ENCODE measurements around the gene CDC42BPB.

The CDC42BPB gene

GRCh38 chr14:103070971-103071542 lies 13.7 kb upstream of the CDC42BPB start:
- H3K27ac ChIP-seq (ENCODE audit: low read length) = no peak overlapping the region
- no peaks in the 10 kb centered on the region for H3K9me3 ChIP-seq (ENCODE audit: control insufficient read depth in 2 of 2, low read length in 2 of 2)
- peaks cover 19% of the 10 kb centered on the region for H3K4me1 ChIP-seq (ENCODE audit: control insufficient read depth, insufficient read depth, low read length)
- no peak overlapping the region for H3K9ac ChIP-seq (ENCODE audit: low read length in 2 of 2)
- H3K4me3 ChIP-seq (ENCODE audit: low read length in 2 of 2) = no peak overlapping the region
- H3K27me3 ChIP-seq (ENCODE audit: control insufficient read depth in 1 of 2, insufficient read depth in 2 of 2, low read length in 2 of 2) = no peaks in the 10 kb centered on the region
- no peaks in the 10 kb centered on the region for H3K36me3 ChIP-seq (ENCODE audit: control insufficient read depth in 2 of 2, insufficient read depth in 2 of 2, low read length in 2 of 2)

DNA sequence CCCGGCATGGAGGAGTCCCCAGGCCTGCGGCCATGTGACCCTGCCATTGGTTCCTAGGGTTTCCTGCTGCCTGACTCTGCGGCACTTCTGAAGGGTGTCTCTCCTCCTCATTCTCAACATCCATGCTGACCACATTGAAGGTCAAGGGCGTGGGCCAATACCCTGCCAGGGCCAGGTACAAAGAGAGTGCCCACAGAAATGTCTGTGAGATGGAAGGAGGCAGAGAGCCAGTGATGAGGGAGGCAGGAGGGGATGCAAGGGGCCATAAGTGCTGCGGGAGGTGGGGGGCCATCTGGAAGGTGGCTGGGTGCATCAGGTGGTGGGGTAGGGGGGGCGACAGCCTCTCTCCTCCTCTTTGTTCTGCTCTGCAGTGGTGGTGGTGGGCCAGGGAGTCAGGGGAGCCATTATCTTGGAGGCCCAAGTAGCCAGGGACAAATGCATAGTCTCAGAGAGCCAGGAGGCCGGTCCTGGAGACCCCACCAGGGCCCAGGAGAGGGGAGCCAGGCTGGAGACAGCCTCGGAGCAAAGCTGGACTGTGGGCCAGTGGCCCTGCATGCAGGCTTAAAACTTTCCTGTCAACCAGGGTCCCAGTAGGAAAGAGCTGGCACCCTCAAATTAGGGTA lies 13.0 kb upstream of the CDC42BPB start:
- no peaks in the 10 kb centered on the region for H3K36me3 ChIP-seq (ENCODE audit: control insufficient read depth in 2 of 2, insufficient read depth in 2 of 2, low read length in 2 of 2)
- no peak overlapping the region for H3K9ac ChIP-seq (ENCODE audit: low read length in 2 of 2)
- peaks cover 18% of the 10 kb centered on the region for H3K4me1 ChIP-seq (ENCODE audit: control insufficient read depth, insufficient read depth, low read length)
- no peak overlapping the region for H3K4me3 ChIP-seq (ENCODE audit: low read length in 2 of 2)
- H3K27ac ChIP-seq (ENCODE audit: low read length) = no peak overlapping the region
- no peaks in the 10 kb centered on the region for H3K9me3 ChIP-seq (ENCODE audit: control insufficient read depth in 2 of 2, low read length in 2 of 2)
- H3K27me3 ChIP-seq (ENCODE audit: control insufficient read depth in 1 of 2, insufficient read depth in 2 of 2, low read length in 2 of 2) = no peaks in the 10 kb centered on the region

DNA sequence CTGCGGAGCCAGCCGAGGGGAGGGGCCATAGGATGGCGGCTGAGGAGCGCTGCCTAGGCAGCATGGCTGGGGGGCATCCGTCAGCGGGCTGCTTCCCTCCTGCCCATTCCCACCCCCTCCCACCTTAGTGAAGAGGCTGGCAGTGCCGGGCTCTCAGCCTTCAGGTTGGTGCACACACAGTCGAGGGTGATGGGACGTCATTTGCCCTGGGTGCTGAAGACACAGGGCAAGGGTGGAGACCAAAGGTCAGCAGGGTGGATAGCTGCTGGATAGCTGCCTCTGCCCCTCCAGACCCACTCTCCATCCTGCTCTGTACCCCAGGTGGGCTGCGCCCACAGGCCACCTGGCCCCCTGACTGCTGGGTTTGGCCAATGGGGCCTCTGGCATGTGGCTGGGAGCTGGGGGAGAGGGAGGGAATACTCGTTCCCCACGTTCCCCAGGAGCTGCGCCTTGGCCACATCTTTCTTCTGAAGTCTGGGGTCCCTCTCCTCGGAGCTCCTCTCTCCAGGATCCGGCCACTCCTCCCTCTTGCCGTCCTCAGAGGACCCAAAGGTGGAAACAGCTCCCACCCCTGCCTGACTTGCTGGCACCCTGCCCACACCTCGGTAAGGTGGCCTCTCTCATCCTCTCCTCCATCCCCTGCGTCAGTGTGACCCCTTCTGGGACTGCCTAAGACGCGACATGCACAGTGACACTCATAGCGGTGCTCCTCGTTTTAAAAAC lies 11.2 kb upstream of the CDC42BPB start:
- no peaks in the 10 kb centered on the region for H3K36me3 ChIP-seq (ENCODE audit: control insufficient read depth in 2 of 2, insufficient read depth in 2 of 2, low read length in 2 of 2)
- no peak overlapping the region for H3K9ac ChIP-seq (ENCODE audit: low read length in 2 of 2)
- H3K9me3 ChIP-seq (ENCODE audit: control insufficient read depth in 2 of 2, low read length in 2 of 2) = no peaks in the 10 kb centered on the region
- peaks cover 7% of the 10 kb centered on the region for H3K4me1 ChIP-seq (ENCODE audit: control insufficient read depth, insufficient read depth, low read length)
- no peak overlapping the region for H3K4me3 ChIP-seq (ENCODE audit: low read length in 2 of 2)
- H3K27me3 ChIP-seq (ENCODE audit: control insufficient read depth in 1 of 2, insufficient read depth in 2 of 2, low read length in 2 of 2) = no peaks in the 10 kb centered on the region
- H3K27ac ChIP-seq (ENCODE audit: low read length) = no peak overlapping the region

DNA sequence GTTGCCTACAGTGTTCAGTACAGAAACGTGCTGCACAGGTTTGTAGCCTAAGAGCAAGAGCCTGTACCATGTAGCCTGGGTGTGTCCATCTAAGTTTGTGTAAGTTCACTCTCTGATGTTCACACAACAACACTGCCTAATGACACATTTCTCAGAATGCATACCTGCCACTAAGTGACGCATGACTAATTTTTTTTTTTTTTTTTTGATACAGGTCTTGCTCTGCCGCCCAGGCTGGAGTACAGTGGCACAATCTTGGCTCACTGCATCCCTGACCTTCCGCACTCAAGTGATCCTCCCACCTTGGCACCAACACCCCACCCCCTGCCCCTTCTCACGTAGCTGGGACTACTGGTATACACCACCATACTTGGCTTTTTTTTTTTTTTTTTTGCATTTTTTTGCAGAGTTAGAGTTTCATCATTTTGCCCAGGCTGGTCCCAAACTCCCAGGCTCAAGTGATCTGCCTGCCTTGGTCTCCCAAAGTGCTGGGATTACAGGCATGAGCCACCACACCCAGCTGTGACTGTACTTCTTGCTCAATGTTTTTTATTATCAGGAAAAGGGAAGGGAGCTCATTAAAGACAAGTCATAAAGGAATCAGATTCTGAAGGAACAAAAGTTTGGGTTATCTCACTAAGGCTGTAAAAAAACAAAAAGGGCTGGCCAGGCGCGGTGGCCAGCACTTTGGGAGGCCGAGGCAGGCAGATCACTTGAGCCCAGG lies 10.0 kb upstream of the CDC42BPB start:
- no peaks in the 10 kb centered on the region for H3K27me3 ChIP-seq (ENCODE audit: control insufficient read depth in 1 of 2, insufficient read depth in 2 of 2, low read length in 2 of 2)
- H3K9me3 ChIP-seq (ENCODE audit: control insufficient read depth in 2 of 2, low read length in 2 of 2) = no peaks in the 10 kb centered on the region
- H3K4me1 ChIP-seq (ENCODE audit: control insufficient read depth, insufficient read depth, low read length) = peaks cover 7% of the 10 kb centered on the region
- H3K36me3 ChIP-seq (ENCODE audit: control insufficient read depth in 2 of 2, insufficient read depth in 2 of 2, low read length in 2 of 2) = no peaks in the 10 kb centered on the region
- H3K4me3 ChIP-seq (ENCODE audit: low read length in 2 of 2) = no peak overlapping the region
- H3K9ac ChIP-seq (ENCODE audit: low read length in 2 of 2) = no peak overlapping the region
- no peak overlapping the region for H3K27ac ChIP-seq (ENCODE audit: low read length)

DNA sequence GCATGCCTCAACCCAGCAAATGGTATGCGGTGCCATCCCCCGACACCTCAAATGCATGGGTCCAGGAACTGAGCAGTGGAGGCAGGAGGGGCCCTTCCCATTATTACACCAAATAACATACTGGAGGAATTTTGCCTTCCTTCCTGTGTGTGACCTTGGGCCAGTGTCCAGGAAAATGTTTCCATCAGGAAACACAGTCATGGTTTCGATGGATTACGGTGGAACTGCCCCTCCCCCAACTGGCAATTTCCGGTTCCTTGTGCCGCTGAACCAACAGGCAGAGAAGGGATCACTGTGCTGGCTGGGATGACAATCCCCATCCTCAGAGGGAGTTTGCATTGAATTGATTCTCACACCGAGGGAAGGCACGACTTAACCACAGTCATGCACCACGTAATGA lies 9.1 kb upstream of the CDC42BPB start:
- Histone ChIP-seq H3K4me3 (ENCODE audit: low read length in 2 of 2) (no peak overlapping the region), H3K27ac (ENCODE audit: low read length) (no peak overlapping the region)

DNA sequence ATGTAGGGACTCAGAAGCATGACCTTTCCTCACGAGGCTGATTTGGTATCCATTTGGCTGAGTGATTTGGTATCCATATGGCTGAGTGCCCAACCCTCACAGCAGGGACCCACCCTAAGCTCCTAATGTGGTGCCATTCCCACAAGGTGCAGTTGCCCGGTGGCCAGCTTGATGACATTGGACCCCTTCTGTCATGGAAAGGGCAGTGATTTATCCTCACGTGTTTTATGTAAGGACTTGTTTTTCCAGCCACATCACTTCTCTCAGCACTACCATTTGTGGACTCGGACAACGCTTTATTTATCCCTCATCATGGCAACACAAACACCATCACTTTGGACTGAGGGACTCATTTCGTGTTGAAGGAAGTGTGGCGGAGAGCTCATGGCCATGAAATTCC lies 8.5 kb upstream of the CDC42BPB start:
- Histone ChIP-seq H3K27me3 (ENCODE audit: control insufficient read depth in 1 of 2, insufficient read depth in 2 of 2, low read length in 2 of 2) (no peaks in the 10 kb centered on the region), H3K4me1 (ENCODE audit: control insufficient read depth, insufficient read depth, low read length) (peaks cover 3% of the 10 kb centered on the region), H3K4me3 (ENCODE audit: low read length in 2 of 2) (no peak overlapping the region), H3K27ac (ENCODE audit: low read length) (no peak overlapping the region), H3K9me3 (ENCODE audit: control insufficient read depth in 2 of 2, low read length in 2 of 2) (no peaks in the 10 kb centered on the region), H3K36me3 (ENCODE audit: control insufficient read depth in 2 of 2, insufficient read depth in 2 of 2, low read length in 2 of 2) (no peaks in the 10 kb centered on the region), H3K9ac (ENCODE audit: low read length in 2 of 2) (no peak overlapping the region)

More for the DNA sequence above, 9.1 kb upstream of the CDC42BPB start:
- H3K9me3 ChIP-seq (ENCODE audit: control insufficient read depth in 2 of 2, low read length in 2 of 2) = no peaks in the 10 kb centered on the region
- H3K4me1 ChIP-seq (ENCODE audit: control insufficient read depth, insufficient read depth, low read length) = peaks cover 7% of the 10 kb centered on the region
- H3K9ac ChIP-seq (ENCODE audit: low read length in 2 of 2) = no peak overlapping the region
- no peaks in the 10 kb centered on the region for H3K36me3 ChIP-seq (ENCODE audit: control insufficient read depth in 2 of 2, insufficient read depth in 2 of 2, low read length in 2 of 2)
- H3K27me3 ChIP-seq (ENCODE audit: control insufficient read depth in 1 of 2, insufficient read depth in 2 of 2, low read length in 2 of 2) = no peaks in the 10 kb centered on the region

DNA sequence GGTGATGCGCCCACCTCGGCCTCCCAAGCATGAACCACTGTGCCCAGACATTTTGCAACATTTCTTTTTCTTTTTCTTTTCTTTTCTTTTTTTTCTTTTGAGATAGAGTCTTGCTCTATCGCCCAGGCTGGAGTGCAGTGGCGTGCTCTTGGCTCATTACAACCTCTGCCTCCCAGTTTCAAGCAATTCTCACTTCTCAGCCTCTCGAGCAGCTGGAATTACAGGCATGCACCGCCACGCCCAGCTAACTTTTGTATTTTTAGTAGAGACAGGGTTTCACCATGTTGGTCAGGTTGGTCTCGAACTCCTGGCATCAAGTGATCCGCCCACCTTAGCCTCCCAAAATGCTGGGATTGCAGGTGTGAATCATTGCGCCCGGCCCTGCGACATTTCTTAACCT lies 7.6 kb upstream of the CDC42BPB start:
- no peak overlapping the region for H3K27ac ChIP-seq (ENCODE audit: low read length)
- H3K9me3 ChIP-seq (ENCODE audit: control insufficient read depth in 2 of 2, low read length in 2 of 2) = no peaks in the 10 kb centered on the region
- no peak overlapping the region for H3K9ac ChIP-seq (ENCODE audit: low read length in 2 of 2)
- no peaks in the 10 kb centered on the region for H3K36me3 ChIP-seq (ENCODE audit: control insufficient read depth in 2 of 2, insufficient read depth in 2 of 2, low read length in 2 of 2)
- H3K27me3 ChIP-seq (ENCODE audit: control insufficient read depth in 1 of 2, insufficient read depth in 2 of 2, low read length in 2 of 2) = no peaks in the 10 kb centered on the region
- peaks cover 3% of the 10 kb centered on the region for H3K4me1 ChIP-seq (ENCODE audit: control insufficient read depth, insufficient read depth, low read length)
- no peak overlapping the region for H3K4me3 ChIP-seq (ENCODE audit: low read length in 2 of 2)

DNA sequence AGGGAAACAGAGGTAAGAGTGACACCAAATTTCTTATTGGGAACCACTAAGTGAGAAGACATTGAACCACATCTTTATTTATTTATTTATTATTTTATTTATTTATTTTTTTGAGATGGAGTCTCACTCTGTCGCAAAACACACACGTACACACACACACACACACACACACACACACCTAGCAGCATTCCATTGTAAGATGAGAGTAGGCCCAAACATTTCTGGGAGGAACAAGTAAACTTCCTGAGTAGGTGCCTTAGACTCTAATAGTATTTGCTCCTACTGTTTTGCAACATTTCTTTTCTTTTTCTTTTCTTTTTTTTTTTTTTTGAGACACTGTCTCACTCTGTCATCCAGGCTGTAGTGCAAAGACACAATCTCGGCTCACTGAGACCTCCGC lies 7.1 kb upstream of the CDC42BPB start:
- Histone ChIP-seq H3K9me3 (ENCODE audit: control insufficient read depth in 2 of 2, low read length in 2 of 2) (no peaks in the 10 kb centered on the region), H3K4me1 (ENCODE audit: control insufficient read depth, insufficient read depth, low read length) (peaks cover 7% of the 10 kb centered on the region), H3K36me3 (ENCODE audit: control insufficient read depth in 2 of 2, insufficient read depth in 2 of 2, low read length in 2 of 2) (no peaks in the 10 kb centered on the region), H3K27me3 (ENCODE audit: control insufficient read depth in 1 of 2, insufficient read depth in 2 of 2, low read length in 2 of 2) (no peaks in the 10 kb centered on the region), H3K27ac (ENCODE audit: low read length) (no peak overlapping the region), H3K9ac (ENCODE audit: low read length in 2 of 2) (no peak overlapping the region), H3K4me3 (ENCODE audit: low read length in 2 of 2) (no peak overlapping the region)

GRCh38 chr14:103061482-103061976 lies 4.2 kb upstream of the CDC42BPB start:
- Histone ChIP-seq H3K27ac (ENCODE audit: low read length) (no peak overlapping the region), H3K4me3 (ENCODE audit: low read length in 2 of 2) (no peak overlapping the region), H3K4me1 (ENCODE audit: control insufficient read depth, insufficient read depth, low read length) (peaks cover 17% of the 10 kb centered on the region), H3K9ac (ENCODE audit: low read length in 2 of 2) (no peak overlapping the region), H3K36me3 (ENCODE audit: control insufficient read depth in 2 of 2, insufficient read depth in 2 of 2, low read length in 2 of 2) (no peaks in the 10 kb centered on the region), H3K9me3 (ENCODE audit: control insufficient read depth in 2 of 2, low read length in 2 of 2) (no peaks in the 10 kb centered on the region), H3K27me3 (ENCODE audit: control insufficient read depth in 1 of 2, insufficient read depth in 2 of 2, low read length in 2 of 2) (no peaks in the 10 kb centered on the region)

- H3K9ac ChIP-seq (ENCODE audit: low read length in 2 of 2) = no peak overlapping the region
- H3K4me3 ChIP-seq (ENCODE audit: low read length in 2 of 2) = no peak overlapping the region
- H3K4me1 ChIP-seq (ENCODE audit: control insufficient read depth, insufficient read depth, low read length) = peaks cover 29% of the 10 kb centered on the region
- H3K9me3 ChIP-seq (ENCODE audit: control insufficient read depth in 2 of 2, low read length in 2 of 2) = no peaks in the 10 kb centered on the region
- no peaks in the 10 kb centered on the region for H3K27me3 ChIP-seq (ENCODE audit: control insufficient read depth in 1 of 2, insufficient read depth in 2 of 2, low read length in 2 of 2)
- no peak overlapping the region for H3K27ac ChIP-seq (ENCODE audit: low read length)
- no peaks in the 10 kb centered on the region for H3K36me3 ChIP-seq (ENCODE audit: control insufficient read depth in 2 of 2, insufficient read depth in 2 of 2, low read length in 2 of 2)
Measured at GRCh38 chr14:103059556-103059955, 2.2 kb upstream of the CDC42BPB start.
